Epidermal melanocyte (primary cell): Measurements from ENCODE around the gene MRPS23.
"Not testable (repeated sequence)": the region's sequence is repeated elsewhere in the genome, so short reads cannot be mapped to it uniquely, and the experiment has no call there.

Source experiments
- DNase-seq: peaks from one replicate; pipeline ENCODE4 v3.0.0; 2011; ENCODE audit warnings: low spot score; ENCODE audit not compliant: insufficient read length

Gene MRPS23

DNA sequence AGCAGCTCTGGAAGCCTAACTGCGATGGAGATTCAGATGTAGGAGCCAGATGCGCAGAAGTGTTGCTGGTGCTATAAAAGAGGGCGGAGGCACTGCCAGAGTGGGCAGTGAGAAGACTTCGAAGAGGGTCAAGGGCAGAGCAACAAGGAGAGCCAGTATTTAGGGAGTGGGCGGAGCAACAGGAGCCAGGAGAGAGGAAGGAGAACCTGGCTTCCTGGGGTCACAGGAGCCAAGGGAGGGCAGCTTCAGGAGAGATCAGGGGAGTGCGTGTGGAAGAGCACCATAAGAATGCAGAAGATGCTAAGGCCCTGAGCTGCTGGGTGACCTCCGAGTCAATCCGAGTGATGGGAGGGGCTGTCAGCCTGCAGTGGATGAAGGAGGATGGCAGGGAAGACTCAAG lies 14.4 kb upstream of the MRPS23 start:
- DNase-seq = no peak

DNA sequence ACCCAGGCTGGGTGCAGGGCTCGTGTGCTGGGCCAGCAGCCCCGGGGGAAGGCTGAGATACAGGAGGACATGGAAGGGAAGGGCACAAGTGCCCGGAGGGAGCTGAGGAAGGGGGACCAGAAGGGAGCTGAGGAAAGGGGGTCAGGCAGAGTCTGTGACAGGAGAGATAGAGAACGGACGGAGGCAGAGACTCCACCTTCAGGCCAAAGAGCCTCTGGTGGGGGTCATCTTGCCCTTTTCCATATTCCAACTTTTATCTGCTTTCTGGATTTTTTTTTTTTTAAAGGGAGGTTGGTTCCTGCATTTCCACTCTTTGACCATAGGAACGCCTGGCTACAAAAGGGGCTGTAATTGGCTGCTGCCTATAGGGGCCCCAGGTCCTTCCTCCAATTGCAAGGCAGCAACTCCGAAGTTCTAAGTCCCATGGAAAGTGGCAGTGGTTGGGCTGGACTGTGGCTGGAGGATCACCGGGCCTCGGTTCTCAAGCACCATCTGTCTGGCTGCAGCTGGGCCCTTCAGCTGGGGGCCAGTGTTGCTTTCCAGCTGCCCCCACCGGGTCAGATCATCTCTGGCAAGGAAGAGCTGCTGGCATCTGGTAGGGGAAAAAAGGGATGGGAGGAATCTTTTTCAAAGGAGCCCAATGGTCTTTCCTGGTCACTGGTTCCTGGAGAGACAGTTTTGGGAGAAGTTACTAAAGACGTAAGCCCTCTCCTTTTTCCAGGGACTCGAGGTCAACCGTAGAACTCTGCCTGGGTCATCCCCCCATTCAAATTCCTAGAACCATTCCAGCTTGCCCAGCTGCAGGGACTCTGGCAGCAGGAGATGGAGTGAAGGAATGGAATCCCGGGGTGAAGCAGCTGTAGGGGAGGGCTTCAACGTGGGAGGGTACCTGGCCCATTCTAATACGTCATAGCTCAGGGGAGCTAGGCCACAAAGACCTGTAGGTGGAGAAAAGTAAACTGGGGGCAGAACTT lies 13.1 kb upstream of the MRPS23 start:
- DNase-seq = no peak

DNA sequence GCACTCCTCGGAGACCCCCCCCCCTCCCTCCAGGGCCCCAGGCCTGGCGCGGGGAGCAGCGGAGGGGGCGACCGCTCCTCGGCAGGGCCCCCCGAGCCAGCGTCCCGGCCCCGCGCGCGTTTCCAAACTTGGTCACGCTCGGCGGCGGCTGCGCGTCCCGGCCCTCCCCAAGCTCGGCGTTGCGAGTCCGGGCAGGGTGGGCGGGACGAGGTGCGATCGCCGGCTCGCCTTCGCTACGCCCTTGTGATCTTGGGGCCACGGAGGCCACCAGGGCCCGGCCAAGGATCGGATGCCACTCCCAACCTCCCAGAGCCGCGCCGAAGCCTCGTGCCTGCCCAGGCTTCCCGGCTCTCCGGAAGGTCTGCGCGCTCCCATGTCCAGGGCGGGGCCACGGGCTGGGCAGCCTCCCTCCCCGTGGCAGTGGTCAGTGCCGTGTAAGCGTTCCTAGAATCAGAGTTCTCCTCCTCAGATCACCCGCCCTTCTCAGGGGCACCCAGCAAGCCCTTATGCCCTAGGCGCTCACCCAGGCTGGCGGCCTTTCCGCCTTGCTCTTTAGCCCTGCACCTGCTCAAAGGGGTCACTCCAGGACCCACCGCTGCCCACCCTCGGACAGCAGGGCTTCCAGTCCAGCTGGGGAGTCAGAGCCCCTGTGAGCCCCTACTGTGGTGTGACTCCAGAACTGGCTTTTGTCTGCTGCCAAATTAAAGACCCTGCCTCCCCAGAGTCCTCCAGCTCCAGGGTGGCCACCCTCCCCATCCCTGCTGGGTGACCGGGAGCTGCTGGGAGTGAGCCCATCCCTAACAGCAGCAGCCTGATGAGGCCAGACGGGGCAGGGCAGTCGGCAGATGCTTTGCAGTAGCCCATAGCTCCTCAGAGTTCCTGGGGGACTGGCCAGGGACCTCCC lies 12.2 kb upstream of the MRPS23 start:
- peak; percentile 59 for DNase-seq

DNA sequence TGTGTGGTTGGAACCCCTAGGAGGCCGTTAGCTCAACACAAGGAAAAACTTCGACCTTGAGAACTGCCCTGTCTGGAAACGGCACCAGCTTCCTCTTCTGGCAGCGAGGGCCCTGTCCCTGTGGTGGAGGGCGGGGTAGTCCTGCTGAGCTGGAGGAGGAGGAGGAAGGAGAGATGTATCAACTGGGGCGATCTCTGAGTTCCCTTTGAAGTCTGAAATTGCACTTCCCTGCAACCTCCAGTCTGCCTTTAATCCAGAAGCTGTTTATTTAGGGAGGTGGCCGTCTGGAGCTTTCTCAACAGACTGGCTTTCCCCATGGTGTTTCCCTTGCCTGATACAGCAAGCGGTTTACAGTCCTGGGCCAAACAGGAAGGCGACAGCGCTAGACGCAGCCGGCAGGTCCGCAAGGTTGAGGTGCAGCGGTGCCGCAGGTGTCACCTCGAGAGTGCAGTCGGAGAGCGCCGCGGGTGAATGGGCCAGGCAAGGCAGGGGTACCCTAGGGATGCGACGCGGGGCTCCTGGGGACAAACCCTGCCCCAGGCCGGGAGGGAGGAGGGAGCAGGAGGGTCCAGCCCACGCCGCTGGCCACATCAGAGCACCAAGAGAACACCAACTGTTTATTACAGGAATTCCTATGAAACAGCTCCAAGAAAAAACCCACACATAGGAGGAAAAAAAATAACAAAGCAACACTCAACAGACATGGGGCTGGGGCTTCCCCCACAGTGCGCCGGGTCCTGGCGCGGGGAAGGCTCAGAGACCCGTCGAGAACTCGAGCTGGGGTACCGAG lies 11.4 kb upstream of the MRPS23 start:
- DNase-seq = no peak

DNA sequence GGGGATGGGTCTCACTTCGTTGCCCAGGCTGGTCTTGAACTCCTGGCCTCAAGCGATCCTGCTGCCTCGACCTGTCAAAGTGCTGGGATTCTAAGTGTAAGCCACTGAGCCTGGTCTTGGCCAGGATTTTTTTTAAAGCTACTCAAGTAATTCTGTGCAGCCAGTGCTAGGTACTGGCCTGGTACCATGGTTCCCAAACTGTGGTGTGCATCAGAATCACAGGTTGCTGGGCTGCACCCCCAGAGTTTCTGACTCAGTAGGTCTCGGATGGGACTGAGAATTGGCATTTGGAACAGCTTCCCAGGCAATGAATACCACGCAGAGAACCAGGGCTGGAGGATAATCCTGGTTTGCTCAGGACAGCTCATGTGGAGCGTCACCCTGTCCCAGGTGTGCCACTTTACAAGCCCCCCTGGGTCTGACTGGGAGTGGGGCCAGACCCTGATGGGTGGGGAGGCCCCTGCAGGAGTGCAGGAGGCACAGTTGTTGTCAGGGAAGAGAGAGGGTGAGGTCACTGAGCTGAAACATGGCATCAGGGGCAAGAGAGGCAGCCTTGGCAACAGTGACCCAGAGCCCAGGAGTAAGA lies 10.7 kb upstream of the MRPS23 start:
- DNase-seq = no peak

DNA sequence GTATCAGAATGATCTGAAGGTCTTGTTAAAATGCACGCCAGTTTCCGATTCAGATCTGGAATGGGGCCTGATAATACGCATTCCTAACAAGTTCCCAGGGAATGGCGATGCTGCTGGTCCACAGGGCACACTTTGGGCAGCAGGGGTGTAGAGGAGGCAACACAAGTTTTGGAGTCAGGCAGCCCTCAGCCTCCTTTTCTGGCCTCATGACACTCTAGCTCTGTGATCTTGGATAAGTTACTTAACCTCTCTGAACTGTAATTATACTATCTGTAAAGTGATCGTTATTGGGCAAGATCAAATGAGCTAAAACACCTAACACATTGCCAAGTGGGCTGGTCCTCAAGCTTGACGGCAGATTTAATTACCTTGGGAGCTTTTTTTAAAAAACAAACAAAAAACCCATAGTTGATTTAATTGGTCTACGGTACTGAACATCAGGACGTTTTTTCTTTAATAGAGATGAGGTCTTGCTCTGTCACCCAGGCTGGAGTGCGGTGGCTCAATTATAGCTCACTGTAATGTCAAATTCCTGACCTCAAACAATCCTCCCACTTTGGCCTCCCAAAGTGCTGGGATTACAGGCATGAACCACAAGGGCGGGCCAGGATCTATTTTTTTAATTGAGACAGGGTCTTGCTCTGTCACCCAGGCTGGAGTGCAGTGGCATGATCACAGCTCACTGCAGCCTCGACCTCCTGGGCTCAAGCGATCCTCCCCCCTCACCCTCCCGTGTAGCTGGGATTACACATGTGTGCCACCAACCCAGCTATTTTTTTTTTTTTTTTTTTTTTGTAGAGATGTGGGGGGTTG lies 10.0 kb upstream of the MRPS23 start:
- no peak for DNase-seq

DNA sequence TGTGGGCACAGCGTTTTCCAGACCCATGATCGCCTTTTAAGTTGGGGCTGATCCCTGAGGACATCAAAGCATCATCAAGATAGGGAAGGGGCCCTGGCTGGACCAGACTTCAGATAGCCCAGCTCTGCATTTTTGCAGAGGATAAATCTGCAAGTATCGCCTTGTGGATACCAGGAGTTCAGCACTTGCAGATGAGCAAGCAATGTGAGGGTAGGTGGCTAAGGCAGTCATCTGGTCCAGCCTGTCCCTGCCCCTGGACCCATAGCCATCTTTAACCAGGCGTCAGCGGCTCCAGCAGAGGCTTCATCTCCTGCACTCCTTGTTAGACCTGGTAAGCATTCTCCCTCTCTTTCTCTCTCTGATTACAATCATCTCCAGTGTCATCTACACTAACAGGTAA lies 9.0 kb upstream of the MRPS23 start:
- no peak for DNase-seq

DNA sequence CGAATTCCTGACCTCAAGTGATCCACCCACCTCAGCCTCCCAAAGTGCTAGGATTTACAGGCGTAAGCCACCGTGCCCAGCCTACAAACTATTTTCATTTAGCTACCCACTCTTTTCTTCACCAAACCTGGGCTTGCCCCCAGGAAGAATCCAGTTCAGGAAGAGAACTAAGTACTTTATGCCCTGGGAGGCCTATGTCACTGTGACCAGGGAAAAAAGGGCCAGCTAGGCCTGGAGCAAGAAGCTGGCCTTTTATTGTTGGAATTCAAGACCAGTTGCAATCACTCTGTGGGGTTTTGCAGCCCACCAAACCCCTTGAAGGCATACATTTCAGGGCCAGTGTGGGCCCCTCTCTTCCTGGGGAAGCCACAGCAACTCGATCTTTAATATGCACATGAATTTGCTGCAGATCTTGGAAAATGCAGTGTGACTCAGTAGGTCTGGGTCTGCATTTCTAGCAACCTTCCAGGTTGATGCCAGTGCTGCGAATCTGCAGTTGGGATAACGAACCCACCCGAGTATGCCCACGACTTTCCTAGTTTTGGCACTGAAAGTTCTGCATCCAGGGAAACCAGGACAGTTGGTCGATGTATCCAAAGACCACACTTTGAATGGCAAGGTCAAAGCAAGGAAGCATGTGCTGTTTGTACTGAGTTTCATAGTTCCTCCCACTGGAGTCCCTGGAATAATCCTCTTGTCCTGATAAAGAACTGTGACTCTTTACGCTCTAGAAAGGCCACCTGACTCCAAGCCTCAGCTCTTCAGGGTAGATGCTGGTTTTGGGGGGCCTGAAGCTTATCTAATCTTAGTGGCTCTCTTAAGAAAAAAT lies 7.2 kb upstream of the MRPS23 start:
- DNase-seq = no peak

DNA sequence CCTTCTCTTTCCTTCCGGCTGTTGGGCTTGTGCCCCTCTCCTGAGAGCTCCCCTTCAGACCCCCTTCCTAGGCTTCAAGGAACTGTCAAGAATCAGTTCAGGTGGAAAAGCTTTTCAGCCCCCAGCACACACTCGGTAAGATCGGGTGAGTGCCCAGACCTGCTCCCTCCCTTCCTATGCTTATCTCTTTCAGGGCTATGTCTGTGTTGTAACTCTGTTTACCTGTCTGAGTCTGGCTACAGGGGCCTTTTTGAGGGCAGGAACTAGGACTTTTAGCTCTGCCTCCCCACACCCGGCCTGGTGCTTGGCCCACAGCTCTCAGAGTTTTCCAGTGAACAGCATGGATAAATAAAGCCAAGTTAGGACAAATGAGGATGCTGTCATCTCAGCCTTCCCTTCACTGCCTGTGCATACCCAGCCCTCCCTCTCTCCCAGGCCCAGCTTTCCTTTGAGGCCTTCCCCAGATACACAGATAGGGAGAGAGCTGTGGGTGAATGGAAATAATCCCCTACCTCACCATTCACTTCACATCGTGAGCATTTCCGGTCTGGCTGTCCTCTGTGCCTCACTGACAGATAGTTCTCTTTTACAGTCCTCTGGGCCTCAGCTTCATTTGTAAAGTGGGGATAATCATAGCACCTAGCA lies 5.7 kb upstream of the MRPS23 start:
- DNase-seq = no peak

DNA sequence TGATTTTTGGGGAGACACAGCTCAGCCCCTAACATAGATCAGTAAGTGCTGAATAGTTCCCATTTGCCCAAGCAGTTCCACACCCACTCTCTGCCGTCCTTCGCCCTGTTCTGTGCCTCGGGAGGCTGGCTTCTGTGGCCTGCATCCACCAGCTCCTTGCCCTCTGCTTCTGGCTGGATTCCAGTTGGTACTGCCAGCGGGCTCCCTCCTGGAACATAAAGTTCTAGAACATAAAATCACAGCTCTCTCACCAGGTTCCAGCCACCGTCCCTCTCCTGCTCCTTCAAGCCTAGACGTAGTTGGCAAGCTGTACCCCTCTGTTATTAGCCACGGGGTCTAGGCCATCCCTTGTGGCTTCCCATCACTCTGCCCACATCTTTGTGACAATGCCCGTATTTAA lies 3.9 kb upstream of the MRPS23 start:
- no peak for DNase-seq

DNA sequence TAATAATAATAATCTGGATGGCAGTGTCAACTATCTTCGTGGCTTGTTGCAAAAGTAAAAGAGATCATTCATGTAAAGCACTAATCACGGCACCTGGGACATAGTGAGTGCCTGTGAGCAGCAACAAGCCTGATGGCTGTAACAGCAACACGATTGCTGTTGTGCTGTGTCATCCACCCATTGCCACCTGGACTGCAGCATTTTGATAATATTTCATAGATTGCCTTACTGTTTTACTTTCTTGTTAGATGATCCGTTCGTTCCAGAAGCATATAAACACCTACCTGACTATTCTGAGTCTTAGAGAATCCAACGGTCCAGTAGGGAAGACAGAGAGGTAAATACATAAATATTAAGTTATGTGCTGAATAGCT lies 3.1 kb upstream of the MRPS23 start:
- no peak for DNase-seq

DNA sequence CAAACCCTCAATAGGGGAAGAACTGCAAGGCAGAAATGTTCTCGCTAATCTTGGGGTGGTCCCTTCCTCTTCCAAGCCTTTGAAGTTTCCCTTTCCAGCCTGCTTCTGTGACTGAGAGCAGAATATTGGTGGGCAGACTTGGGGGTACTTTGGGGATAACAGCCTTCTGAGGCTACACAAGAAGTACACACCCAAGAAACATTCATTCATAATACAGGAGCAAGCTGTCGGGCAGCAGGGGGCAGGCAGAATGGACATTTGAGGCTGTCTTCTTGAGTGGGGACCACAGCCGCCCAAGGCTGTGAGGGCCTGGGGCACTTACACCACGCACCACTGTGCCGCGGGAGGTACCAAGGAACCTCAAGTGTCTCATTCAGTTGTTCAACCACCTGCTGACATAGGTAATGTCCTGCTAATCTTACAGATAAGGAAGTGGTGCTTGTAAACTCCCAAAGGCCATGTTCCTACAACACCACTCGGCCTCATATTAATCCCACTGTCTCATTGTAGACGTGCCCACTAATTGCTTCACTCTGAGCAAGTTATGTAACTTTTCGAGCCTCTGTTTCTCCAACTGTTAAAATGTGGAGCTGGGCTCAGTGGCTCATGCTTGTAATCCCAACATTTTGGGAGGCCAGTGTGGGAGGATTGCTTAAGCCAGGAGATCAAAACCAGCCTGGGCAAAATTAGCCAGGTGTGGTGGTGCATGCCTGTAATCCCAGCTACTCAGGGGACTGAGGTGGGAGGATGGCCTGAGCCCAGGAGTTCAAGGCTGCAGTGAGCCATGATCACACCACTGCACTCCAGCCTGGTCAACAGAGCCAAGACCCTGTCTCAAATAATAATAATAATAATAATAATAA lies 2.5 kb upstream of the MRPS23 start:
- no peak for DNase-seq

DNA sequence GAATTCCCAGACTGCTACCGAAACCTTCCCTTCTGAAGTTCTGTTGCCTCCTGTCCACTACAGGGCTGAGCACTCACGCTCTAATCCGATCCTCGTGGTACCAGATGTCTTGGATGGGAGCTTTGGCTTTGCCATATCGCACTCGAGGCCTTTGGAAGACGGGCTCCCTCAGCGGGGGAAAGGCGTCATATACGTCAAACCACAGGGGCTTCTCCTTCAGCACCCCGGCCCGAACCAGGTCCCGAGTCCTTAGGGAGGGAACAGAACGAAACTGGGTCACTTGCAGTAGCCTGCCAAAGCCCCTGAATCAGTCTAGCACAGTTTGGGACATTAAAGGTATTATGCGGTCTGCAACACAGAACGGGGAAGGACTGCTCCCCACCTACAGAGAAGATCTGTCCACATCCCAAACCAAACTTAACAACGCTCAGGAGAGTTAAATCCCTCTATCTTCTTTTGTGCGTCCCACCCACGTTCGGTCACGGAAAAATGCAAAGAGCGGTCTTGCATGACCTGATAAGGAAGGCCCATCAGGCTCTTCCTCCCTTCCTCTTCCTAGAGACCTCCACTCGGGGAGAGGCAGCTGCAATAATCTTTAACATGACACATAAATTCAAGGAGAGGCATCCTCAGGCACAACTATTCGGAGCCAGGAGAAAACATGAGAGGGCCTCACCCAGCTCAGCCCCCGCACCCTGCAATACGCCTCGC lies 526 bp downstream of the MRPS23 start:
- DNase-seq = no peak

DNA sequence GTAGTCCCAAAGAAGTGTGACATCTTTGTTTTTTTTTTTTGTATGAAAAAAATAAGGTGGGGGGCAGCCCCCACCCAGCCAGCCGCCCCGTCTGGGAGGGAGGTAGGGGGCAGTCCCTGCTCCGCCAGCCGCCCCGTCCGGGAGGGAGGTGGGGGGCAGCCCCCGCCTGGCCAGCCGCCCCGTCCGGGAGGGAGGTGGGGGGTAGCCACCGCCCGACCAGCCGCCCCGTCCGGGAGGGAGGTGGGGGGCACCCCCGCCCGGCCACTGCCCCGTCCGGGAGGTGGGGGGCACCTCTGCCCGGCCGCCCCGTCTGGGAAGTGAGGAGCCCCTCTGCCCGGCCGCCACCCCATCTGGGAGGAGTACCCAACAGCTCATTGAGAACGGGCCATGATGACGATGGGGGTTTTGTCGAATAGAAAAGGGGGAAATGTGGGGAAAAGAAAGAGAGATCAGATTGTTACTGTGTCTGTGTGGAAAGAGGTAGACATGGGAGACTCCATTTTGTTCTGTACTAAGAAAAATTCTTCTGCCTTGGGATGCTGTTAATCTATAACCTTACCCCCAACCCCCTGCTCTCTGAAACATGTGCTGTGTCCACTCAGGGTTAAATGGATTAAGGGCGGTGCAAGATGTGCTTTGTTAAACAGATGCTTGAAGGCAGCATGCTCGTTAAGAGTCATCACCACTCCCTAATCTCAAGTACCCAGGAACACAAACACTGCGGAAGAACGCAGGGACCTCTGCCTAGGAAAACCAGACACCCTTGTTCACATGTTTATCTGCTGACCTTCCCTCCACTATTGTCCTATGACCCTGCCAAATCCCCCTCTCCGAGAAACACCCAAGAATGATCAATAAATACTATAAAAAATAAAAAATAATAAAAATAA lies 3.5 kb downstream of the MRPS23 start:
- DNase-seq = not testable (repeated sequence)

DNA sequence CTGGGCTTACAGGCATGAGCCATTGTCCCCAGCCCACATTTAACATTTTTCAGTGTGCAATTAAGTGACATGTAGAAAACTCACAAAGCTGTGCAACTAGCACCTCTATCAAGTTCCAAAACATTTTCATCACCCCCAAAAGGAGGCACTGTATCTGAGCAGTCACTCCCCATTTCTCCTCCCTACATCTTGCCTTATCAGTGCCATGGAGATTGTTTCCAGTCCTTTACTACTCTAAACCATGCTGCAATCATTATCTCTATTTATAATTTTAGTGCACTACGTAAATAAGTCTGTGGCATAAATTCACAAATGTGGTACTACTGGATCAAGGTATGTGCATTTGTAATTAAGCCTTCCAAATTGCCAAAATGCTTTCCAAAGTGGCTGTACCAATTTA lies 7.6 kb downstream of the MRPS23 start:
- DNase-seq = no peak

DNA sequence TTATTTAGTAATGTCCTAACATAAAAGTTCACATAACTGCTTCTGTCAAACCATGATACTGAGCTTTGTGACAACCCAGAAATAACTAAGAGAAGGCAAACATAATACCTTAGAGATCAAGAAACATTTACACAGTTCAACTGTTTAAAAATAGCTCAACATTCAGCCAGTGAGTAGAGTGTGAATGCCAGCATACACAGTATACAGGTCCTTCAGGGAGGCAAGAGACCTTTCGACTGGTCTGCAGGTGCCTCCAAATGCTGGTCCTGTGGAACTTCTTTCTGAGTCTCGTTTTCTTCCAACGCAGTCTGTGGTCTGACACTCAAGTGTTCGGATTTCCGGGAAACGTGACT lies 10.3 kb downstream of the MRPS23 start:
- DNase-seq = no peak
